Epithelial cell of esophagus (primary cell): ENCODE data around the gene EDEM1.

Experiments used
- DNase-seq: peaks from one replicate; pipeline ENCODE4 v3.0.0; 2010; ENCODE audit warnings: low read depth
- H3K4me3 ChIP-seq: 2 replicates; pipeline ENCODE4 v1.5.1; 2011; ENCODE audit warnings: mild to moderate bottlenecking, low read length, control low read depth
- TF ChIP-seq, protein P1 (sequence below): IDR thresholded peaks from 2 replicates; pipeline ENCODE4 v1.5.1; 2011; ENCODE audit warnings: low read depth, mild to moderate bottlenecking, low read length, control low read depth, inconsistent platforms; ENCODE audit not compliant: insufficient read depth; ENCODE audit errors: missing control alignments

EDEM1 gene

DNA sequence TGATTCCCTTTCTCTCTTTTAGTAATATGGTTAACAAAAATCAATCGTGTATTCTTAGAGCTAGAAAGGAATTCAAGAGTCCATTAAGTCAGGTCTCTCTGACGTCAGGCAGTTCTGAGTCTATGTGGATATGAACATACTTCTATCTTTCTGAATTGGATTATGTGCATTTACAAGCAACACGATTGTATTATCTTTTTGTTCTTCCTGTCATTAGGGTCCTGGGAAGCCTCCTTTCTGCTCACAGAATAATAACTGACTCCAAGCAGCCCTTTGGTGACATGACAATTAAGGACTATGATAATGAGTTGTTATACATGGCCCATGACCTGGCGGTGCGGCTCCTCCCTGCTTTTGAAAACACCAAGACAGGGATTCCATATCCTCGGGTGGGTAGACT is 14.0 kb downstream of the EDEM1 start:
- no peak for DNase-seq
- TF ChIP-seq, protein P1, sequence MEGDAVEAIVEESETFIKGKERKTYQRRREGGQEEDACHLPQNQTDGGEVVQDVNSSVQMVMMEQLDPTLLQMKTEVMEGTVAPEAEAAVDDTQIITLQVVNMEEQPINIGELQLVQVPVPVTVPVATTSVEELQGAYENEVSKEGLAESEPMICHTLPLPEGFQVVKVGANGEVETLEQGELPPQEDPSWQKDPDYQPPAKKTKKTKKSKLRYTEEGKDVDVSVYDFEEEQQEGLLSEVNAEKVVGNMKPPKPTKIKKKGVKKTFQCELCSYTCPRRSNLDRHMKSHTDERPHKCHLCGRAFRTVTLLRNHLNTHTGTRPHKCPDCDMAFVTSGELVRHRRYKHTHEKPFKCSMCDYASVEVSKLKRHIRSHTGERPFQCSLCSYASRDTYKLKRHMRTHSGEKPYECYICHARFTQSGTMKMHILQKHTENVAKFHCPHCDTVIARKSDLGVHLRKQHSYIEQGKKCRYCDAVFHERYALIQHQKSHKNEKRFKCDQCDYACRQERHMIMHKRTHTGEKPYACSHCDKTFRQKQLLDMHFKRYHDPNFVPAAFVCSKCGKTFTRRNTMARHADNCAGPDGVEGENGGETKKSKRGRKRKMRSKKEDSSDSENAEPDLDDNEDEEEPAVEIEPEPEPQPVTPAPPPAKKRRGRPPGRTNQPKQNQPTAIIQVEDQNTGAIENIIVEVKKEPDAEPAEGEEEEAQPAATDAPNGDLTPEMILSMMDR, result no peak
- no peak overlapping the region for H3K4me3 ChIP-seq

DNA sequence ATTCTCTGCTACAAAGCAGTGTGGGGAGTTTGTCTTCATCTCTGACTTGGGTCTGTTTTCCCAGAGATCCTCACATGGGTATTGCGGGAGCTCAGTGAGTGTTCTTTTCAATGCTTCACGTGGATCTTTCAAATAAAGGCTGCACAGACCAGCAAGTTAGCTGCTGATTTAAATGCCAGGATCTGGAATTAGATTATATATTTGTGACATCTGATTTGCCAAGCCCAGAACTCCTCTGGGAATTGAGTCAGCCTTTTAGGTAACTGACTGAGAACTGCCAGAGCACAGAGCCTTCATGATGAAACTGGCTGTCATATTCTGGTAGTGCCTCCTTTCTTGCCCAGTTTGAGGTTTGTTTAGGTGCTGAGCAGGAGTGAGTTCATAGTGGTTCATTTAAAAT is 14.7 kb downstream of the EDEM1 start:
- no peak overlapping the region for H3K4me3 ChIP-seq
- TF ChIP-seq, protein P1, result no peak
- no peak for DNase-seq

DNA sequence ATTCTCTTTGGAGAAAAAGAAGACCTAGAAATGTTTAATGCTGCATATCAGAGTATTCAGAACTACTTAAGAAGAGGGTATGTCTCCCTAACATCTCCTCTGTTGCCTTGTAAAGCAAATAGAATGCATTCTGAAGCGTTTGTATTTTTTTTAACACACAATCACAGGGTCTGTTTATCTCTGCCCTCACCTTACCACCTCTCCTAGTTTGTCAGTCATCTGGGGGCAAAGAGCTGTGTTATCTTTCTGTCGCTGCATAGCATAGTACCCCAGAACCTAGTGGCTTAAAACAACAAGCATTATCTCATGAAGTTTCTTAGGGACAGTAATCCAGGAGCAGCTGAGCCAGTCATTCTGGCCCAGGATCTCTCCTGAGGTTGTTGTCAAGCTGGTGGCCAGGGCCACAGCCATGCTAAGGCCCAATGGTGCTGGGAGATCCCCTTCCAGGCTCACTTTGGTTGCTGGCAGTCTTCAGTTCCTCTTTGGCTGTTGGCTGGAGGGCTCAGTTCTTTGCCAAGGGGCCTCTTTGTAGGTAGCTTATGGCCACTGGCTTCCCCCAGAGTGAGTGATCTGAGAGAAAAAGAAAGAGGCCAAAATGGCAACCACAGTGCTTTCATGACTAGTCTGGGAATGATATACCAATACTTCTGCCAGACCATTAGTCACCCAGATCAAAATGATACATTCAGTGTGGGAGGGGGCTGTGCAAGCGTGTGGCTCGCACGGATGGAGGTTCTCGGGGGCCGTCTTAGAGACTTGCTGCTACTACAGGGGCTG is 17.8 kb downstream of the EDEM1 start:
- TF ChIP-seq, protein P1, result no peak
- DNase-seq, result no peak
- H3K4me3 ChIP-seq, result no peak overlapping the region

DNA sequence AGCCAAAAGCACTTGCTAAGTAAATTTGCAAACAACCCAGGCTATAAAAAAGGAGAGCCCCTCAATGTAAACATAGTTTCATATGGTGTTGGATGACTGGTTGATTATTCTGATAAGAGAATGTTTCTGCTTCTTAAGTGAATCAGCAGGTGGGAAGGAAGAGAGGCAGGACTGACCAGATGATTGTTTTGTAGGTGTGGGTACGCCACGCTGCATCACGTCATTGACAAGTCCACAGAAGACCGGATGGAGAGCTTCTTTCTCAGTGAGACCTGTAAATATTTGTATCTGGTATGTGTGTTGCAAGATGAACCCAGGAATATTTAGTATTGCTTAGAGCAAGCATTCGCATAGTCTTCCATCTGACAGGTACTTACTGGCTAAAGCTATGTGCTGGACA is 23.4 kb downstream of the EDEM1 start:
- TF ChIP-seq, protein P1, result no peak
- no peak for DNase-seq
- no peak overlapping the region for H3K4me3 ChIP-seq

DNA sequence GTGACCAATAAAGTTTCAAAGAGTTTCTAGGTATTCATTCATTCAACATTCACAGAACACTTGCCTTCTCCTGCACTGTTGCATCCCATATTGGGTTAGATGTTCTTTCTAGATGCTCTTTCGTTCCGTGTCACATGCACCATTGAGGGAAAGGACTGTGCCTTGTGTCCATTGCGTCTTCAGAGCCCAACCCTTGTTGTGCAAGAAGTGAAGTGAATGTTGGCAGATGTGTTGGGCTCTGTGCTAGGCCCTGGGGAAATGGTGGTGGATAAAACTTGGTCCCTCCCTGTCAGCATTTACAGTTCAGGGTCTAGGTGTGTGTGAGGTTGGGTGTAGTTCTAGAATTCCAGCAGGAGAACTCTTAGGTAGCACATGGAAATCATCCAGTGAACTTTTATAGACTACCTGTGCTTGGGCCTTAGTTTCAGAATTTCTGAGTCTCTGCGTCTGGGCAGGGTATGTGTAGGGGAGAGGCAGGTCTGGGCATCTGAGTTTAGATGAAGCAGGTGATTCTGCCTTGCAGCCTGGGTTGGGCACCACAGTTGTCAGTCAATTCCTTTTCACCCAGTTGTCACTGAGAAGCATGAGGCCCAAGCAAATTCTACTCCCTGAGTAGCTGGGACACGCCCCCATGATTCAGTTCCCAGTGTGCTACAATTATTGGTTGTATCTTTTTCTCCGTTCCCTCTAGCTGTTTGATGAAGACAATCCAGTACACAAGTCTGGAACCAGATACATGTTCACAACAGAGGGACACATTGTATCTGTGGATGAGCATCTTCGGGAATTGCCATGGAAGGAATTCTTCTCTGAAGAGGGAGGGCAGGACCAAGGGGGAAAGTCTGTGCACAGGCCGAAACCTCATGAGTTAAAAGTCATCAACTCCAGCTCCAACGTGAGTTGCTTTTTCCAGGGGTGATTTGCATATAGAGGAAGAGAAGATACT is 25.4 kb downstream of the EDEM1 start:
- DNase-seq, result peak; percentile 64
- TF ChIP-seq, protein P1, result no peak
- no peak overlapping the region for H3K4me3 ChIP-seq

DNA sequence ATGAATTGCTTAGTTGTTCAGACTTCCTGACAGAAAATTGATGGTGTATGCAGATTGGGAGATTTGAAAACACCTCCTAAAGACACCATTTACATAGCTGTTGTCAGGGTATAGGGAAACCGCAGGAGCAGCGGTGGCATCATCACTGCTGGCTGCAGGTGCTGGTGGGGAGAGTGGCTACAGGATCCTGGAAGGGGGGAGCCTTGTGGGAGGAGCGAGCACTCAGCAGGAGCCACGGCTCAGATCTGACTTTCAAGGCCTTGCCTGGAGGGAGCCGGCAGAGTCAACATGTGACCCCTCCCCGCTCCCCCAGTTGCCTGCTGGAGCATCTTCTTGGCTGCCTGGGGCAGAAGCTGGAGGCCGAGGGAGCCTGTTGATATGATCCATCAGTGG is 26.1 kb downstream of the EDEM1 start:
- TF ChIP-seq, protein P1, result no peak
- DNase-seq, result no peak
- H3K4me3 ChIP-seq, result no peak overlapping the region
